ENCODE measurements around the gene SRD5A1.
"Not testable (repeated sequence)": the region's sequence is repeated elsewhere in the genome, so short reads cannot be mapped to it uniquely, and the experiment has no call there.

SRD5A1 gene

GRCh38 chr5:6644794-6645241 is 11.6 kb downstream of the SRD5A1 start:
- DNase-seq (ENCODE audit: low spot score), result no peak

- DNase-seq (ENCODE audit: low spot score), result not testable (repeated sequence)
Observed at GRCh38 chr5:6645571-6646362, 12.5 kb downstream of the SRD5A1 start.

GRCh38 chr5:6649186-6649585 is 15.9 kb downstream of the SRD5A1 start:
- no peak for DNase-seq (ENCODE audit: low spot score)

GRCh38 chr5:6649681-6650080 is 16.4 kb downstream of the SRD5A1 start:
- DNase-seq (ENCODE audit: low spot score), result no peak

- DNase-seq (ENCODE audit: low spot score), result no peak
Observed at GRCh38 chr5:6652025-6652424, 18.8 kb downstream of the SRD5A1 start.

GRCh38 chr5:6655432-6655831 is 22.2 kb downstream of the SRD5A1 start:
- no peak for DNase-seq (ENCODE audit: low spot score)

GRCh38 chr5:6656680-6657079 is 23.4 kb downstream of the SRD5A1 start:
- no peak for DNase-seq (ENCODE audit: low spot score)

- DNase-seq (ENCODE audit: low spot score), result no peak
Observed at GRCh38 chr5:6659941-6660684, 26.9 kb downstream of the SRD5A1 start.

- no peak for DNase-seq (ENCODE audit: low spot score)
Observed at GRCh38 chr5:6660688-6661087, 27.4 kb downstream of the SRD5A1 start.

- no peak for DNase-seq (ENCODE audit: low spot score)
Observed at GRCh38 chr5:6666762-6667161, 33.5 kb downstream of the SRD5A1 start.

GRCh38 chr5:6667648-6668047 is 34.4 kb downstream of the SRD5A1 start:
- no peak for DNase-seq (ENCODE audit: low spot score)

GRCh38 chr5:6668717-6669116 is 35.5 kb downstream of the SRD5A1 start:
- DNase-seq (ENCODE audit: low spot score), result not testable (repeated sequence)

GRCh38 chr5:6673031-6673430 is 39.8 kb downstream of the SRD5A1 start:
- DNase-seq (ENCODE audit: low spot score), result no peak

GRCh38 chr5:6673963-6674362 is 40.7 kb downstream of the SRD5A1 start:
- no peak for DNase-seq (ENCODE audit: low spot score)

- no peak for DNase-seq (ENCODE audit: low spot score)
Observed at GRCh38 chr5:6674421-6674820, 41.2 kb downstream of the SRD5A1 start.

GRCh38 chr5:6674886-6675285 is 41.6 kb downstream of the SRD5A1 start:
- no peak for DNase-seq (ENCODE audit: low spot score)

- no peak for DNase-seq (ENCODE audit: low spot score)
Observed at GRCh38 chr5:6675784-6676491, 42.7 kb downstream of the SRD5A1 start.

- no peak for DNase-seq (ENCODE audit: low spot score)
Observed at GRCh38 chr5:6676702-6677101, 43.5 kb downstream of the SRD5A1 start.

GRCh38 chr5:6678385-6678784 is 45.1 kb downstream of the SRD5A1 start:
- DNase-seq (ENCODE audit: low spot score), result no peak

- no peak for DNase-seq (ENCODE audit: low spot score)
Observed at GRCh38 chr5:6680922-6681321, 47.7 kb downstream of the SRD5A1 start.

GRCh38 chr5:6681682-6682081 is 48.4 kb downstream of the SRD5A1 start:
- DNase-seq (ENCODE audit: low spot score), result no peak

- DNase-seq (ENCODE audit: low spot score), result no peak
Observed at GRCh38 chr5:6682239-6682638, 49.0 kb downstream of the SRD5A1 start.

GRCh38 chr5:6683241-6683640 is 50.0 kb downstream of the SRD5A1 start:
- no peak for DNase-seq (ENCODE audit: low spot score)

All from HuH-7.5 (cell line).